Melanocyte of skin (primary cell): ENCODE data around the gene TGFBR1. TPM values are rescaled to one million over a fixed set of nuclear protein-coding genes. Genes with fewer than 3 reads are reported as not detected.

Experiments used
- small RNA-seq, 2 donors: library from RNA; depleted of rRNA; stranded (forward); fragments of <200 nt; gene quantifications; one replicate each; pipeline ENCODE3, GENCODE V24; 2012
- total RNA-seq, 2 donors: library from RNA; depleted of rRNA; stranded (reverse); fragments of >200 nt; gene quantifications; 2 replicates each; pipeline ENCODE4 v1.2.3, GENCODE V29; 2012

TGFBR1 gene
- 10 to 100 TPM; 60.2 to 61.3 TPM for total RNA-seq

DNA sequence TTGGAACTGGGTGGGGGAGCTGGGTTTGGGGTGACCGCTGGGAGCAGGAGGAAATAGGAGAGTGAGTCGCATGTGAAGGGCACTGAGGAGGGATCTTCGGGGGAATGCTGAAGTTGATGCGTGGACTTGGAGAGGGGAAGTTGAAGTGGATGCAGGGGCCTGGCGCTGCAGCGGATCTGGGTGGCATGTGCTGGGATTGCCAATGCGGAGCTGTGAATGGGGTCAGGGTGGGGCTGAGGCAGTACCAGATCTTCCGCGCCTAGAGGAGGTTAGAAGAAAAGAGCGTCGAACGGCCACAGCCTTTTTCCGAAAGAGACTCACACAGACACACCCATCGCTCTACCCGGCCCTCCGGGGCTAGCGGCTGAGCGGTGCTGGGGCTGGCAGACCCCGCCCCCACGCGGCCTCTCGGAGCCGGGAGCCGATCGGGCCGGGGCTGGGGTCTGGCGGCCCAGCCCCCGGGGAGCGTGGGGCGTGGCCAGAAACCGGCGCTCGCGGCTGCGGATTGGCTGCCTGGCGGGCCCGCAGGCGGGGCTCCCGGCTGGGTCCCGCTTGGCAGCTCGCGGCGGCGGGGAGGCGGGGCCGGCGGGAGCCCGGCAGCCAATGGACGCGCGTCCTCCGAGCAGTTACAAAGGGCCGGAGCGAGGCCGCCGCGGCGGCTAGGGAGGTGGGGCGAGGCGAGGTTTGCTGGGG is at the start of gene TGFBR1:
TGFBR1 (plus strand) TSS at position 655 of the 693 bp plus-strand sequence. CDS start 93 bp downstream, outside the sequence.

Small RNAs within 50 kb of the gene (small RNA-seq; reads per million reads assigned to genes)
- gene RN7SL794P = 0 reads per million in 2 donors
- gene RNA5SP290 = 0 reads per million in 2 donors

Other genes with a start within 250 kb of the TGFBR1 start
- gene COL15A1, start 161.2 kb upstream of the TGFBR1 start, total RNA-seq = under 1 TPM; 0.67 to 0.69 TPM
- gene ALG2, start 116.8 kb downstream of the TGFBR1 start, total RNA-seq = 10 to 100 TPM; 40.6 to 49.6 TPM
- 10 to 100 TPM; 74.3 to 85.6 TPM for gene SEC61B, start 117.2 kb downstream of the TGFBR1 start, total RNA-seq